HCT116 (cell line): ENCODE data around the gene INF2. TPM values are rescaled to one million over a fixed set of nuclear protein-coding genes. Genes with fewer than 3 reads are reported as not detected.

Experiments used
- ATAC-seq: fragments of 200-7000 bp; cut with Tn5 transposase; 2 replicates; pipeline ENCODE4 v1.9.1; 2020; ENCODE audit warnings: mild to moderate bottlenecking, moderate library complexity
- BruUV-seq: library from RNA; stranded (reverse); fragments of 400-500 nt; replicated peaks from 2 replicates; lab custom pipeline; 2021; lab: Mats Ljungman, UMichigan
- CTCF ChIA-PET: fragments of 300-600 bp; sonication (Branson Sonifier 250); formaldehyde crosslinking; loops from one replicate; lab custom pipeline; 2021; ENCODE audit warnings: antibody characterized with exemption; lab: Charles Lee
- POLR2A ChIA-PET: fragments of 300-600, 350-600 bp; sonication (Branson Sonifier 250); formaldehyde crosslinking; loops from one replicate; lab custom pipeline; 2021; ENCODE audit warnings: antibody characterized with exemption; lab: Charles Lee
- RAD21 ChIA-PET, 2 experiments: fragments of 300-600 bp; sonication (Branson Sonifier 250); formaldehyde crosslinking; loops; one replicate each; lab custom pipeline; 2023; ENCODE audit warnings: low total read pairs in 2 of 2; ENCODE audit not compliant: uncharacterized antibody in 2 of 2, unreplicated experiment in 2 of 2, low non-redundant PET in 1 of 2; lab: Charles Lee
- DNase-seq: peaks from one replicate; pipeline ENCODE4 v3.0.0-alpha.2; 2010; ENCODE audit warnings: low read depth, low spot score
- H2AFZ ChIP-seq: fragments of 200-600 bp; shearing (Covaris generic), sonication (generic); 2 replicates; pipeline ENCODE4 v1.6.1; 2017; ENCODE audit warnings: low read depth, mixed run types, mixed read lengths, antibody characterized with exemption, low read length; ENCODE audit not compliant: poor library complexity, severe bottlenecking
- H3K27ac ChIP-seq: 2 replicates; pipeline ENCODE4 v1.5.1; 2012; ENCODE audit warnings: low read depth, low read length
- H3K27me3 ChIP-seq: fragments of 200-600 bp; sonication (generic); 2 replicates; pipeline ENCODE4 v1.6.1; 2016; ENCODE audit warnings: mixed run types, low read length, mixed read lengths; ENCODE audit not compliant: insufficient read depth
- H3K36me3 ChIP-seq, 2 experiments: fragments of 200-500 bp in 1 of 2; fragments of 200-600 bp in 1 of 2; sonication (Bioruptor generic) in 1 of 2; sonication (generic) in 1 of 2; 2 replicates each; pipeline versions ENCODE4 v1.5.1 to v1.6.1; 2014 to 2016; ENCODE audit warnings: low read length in 2 of 2, inconsistent platforms in 1 of 2, mixed read lengths in 1 of 2, mixed run types in 1 of 2; ENCODE audit not compliant: insufficient read depth in 2 of 2, control insufficient read depth in 1 of 2
- H3K4me1 ChIP-seq, 2 experiments: fragments of 200-600 bp in 1 of 2; sonication (generic) in 1 of 2; 2 replicates each; pipeline versions ENCODE4 v1.5.1 to v1.6.1; 2012 to 2017; ENCODE audit warnings: low read length in 2 of 2, inconsistent platforms in 1 of 2, mild to moderate bottlenecking in 1 of 2, mixed read lengths in 1 of 2, mixed run types in 1 of 2, moderate library complexity in 1 of 2; ENCODE audit not compliant: insufficient read depth in 2 of 2, control insufficient read depth in 1 of 2
- H3K4me2 ChIP-seq: fragments of 200-600 bp; sonication (generic); 2 replicates; pipeline ENCODE4 v1.6.1; 2017; ENCODE audit warnings: mixed run types, low read length, mixed read lengths
- H3K4me3 ChIP-seq, 2 experiments: fragments of 200-600 bp in 1 of 2; sonication (generic) in 1 of 2; replicated peaks in 1 of 2; 2 replicates each; pipeline ENCODE4 v1.5.1; 2011 to 2016; ENCODE audit warnings: low read length in 2 of 2, control low read depth in 1 of 2, low read depth in 1 of 2, mild to moderate bottlenecking in 1 of 2, mixed read lengths in 1 of 2, mixed run types in 1 of 2
- H3K79me2 ChIP-seq: fragments of 200-600 bp; sonication (generic); 2 replicates; pipeline ENCODE4 v1.6.1; 2017; ENCODE audit warnings: mild to moderate bottlenecking, mixed run types, low read length, moderate library complexity, mixed read lengths; ENCODE audit not compliant: insufficient read depth
- H3K9ac ChIP-seq: fragments of 200-600 bp; sonication (generic); 2 replicates; pipeline ENCODE4 v1.6.1; 2016; ENCODE audit warnings: low read length, mixed read lengths
- H3K9me2 ChIP-seq: fragments of 200-600 bp; sonication (generic), shearing (Covaris generic); 2 replicates; pipeline ENCODE4 v1.6.1; 2017; ENCODE audit warnings: mixed run types, mild to moderate bottlenecking, moderate library complexity; ENCODE audit not compliant: insufficient read depth
- H3K9me3 ChIP-seq, 2 experiments: fragments of 200-500 bp in 1 of 2; fragments of 200-600 bp in 1 of 2; sonication (Bioruptor generic) in 1 of 2; sonication (generic) in 1 of 2; 2 replicates each; pipeline ENCODE4 v1.6.1; 2014 to 2017; ENCODE audit warnings: low read length in 2 of 2, mixed read lengths in 2 of 2, inconsistent platforms in 1 of 2, low read depth in 1 of 2, mild to moderate bottlenecking in 1 of 2, mixed run types in 1 of 2, moderate library complexity in 1 of 2; ENCODE audit not compliant: control insufficient read depth in 1 of 2, insufficient read depth in 1 of 2
- H4K20me1 ChIP-seq: fragments of 200-600 bp; sonication (generic), shearing (Covaris generic); 2 replicates; pipeline ENCODE4 v1.6.1; 2017; ENCODE audit warnings: mixed run types, mild to moderate bottlenecking, moderate library complexity; ENCODE audit not compliant: insufficient read depth
- CTCF ChIP-seq, 3 experiments: fragments of 200-600 bp in 1 of 3; sonication (generic) in 1 of 3; IDR thresholded peaks in 2 of 3; conservative IDR thresholded peaks in 1 of 3; 2 replicates each; pipeline ENCODE4 v1.5.1; 2012 to 2017; ENCODE audit warnings: low read depth in 2 of 3, low read length in 2 of 3, antibody characterized with exemption in 1 of 3, borderline replicate concordance in 1 of 3, control low read depth in 1 of 3, mild to moderate bottlenecking in 1 of 3, mixed read lengths in 1 of 3, mixed run types in 1 of 3, moderate library complexity in 1 of 3; ENCODE audit not compliant: insufficient read depth in 1 of 3
- FOSL1 ChIP-seq: IDR thresholded peaks from 2 replicates; pipeline ENCODE4 v1.6.1; 2012; ENCODE audit warnings: low read depth
- POLR2AphosphoS5 ChIP-seq: IDR thresholded peaks from 2 replicates; pipeline ENCODE4 v1.6.1; 2011; ENCODE audit warnings: mild to moderate bottlenecking, low read depth, low read length, moderate library complexity
- SRF ChIP-seq: IDR thresholded peaks from 2 replicates; pipeline ENCODE4 v1.6.1; 2012; ENCODE audit warnings: low read depth
- YY1 ChIP-seq: IDR thresholded peaks from 2 replicates; pipeline ENCODE4 v1.6.1; 2011; ENCODE audit warnings: low read length, low read depth, moderate library complexity, mild to moderate bottlenecking; ENCODE audit not compliant: insufficient replicate concordance; ENCODE audit errors: extremely low read depth
- ZFX ChIP-seq: fragments of 450-650 bp; IDR thresholded peaks from 2 replicates; pipeline ENCODE4 v1.6.1; 2017
- intact Hi-C: fragments of 100-400 bp; cut with micrococcal nuclease; formaldehyde crosslinking; loops from 2 replicates; pipeline ENCODE4 v1.10.0; 2022
- total RNA-seq: library from RNA; stranded (reverse); gene quantifications from one replicate; pipeline ENCODE4 v1.2.1, GENCODE V29; 2021; ENCODE audit not compliant: unreplicated experiment

INF2 gene
- total RNA-seq, 1 experiment from 2014 or later: 95.8 TPM

GRCh38 chr14:104724407-104724980, 35.1 kb downstream of the INF2 start:
- Histone ChIP-seq H3K9me2 (no peaks in the 10 kb centered on the region), H3K79me2 (no peaks in the 10 kb centered on the region), H3K4me2 (peak overlapping the region; percentile 98), H4K20me1 (no peaks in the 10 kb centered on the region), H3K9ac (peak overlapping the region; percentile 71), H3K27ac (peak overlapping the region; percentile 68; the same call in 1 of the 2 replicates), H3K9me3 (no peaks in the 10 kb centered on the region), H3K4me1 (peaks cover 13 to 24% of the 10 kb centered on the region in 2 experiments), H3K27me3 (no peaks in the 10 kb centered on the region), H3K36me3 (no peaks in the 10 kb centered on the region; a peak in 1 of 4 replicates), H3K4me3 (peak overlapping the region; percentile 54 to 76), H2AFZ (no peak overlapping the region)
- ATAC-seq: peak; percentile 41
- ChIA-PET CTCF (interaction anchor here (0.7 to 1.6 kb wide), 6 partner anchors 9 to 59 kb away, joined by 3 to 5 read pairs (median 4); partner anchors contain the start of gene SIVA1), POLR2A (interaction anchor here (0.8 to 1.2 kb wide), 2 partner anchors 28 to 47 kb away, joined by 3 to 5 read pairs; partner anchors contain the start of gene SIVA1), RAD21 (no interaction called here)
- BruUV-seq: no TSS peak
- no peak for DNase-seq
- intact Hi-C loops: no loop called here
- peak; percentile 1 for TF ChIP-seq YY1
- no peak for TF ChIP-seq CTCF (IDR thresholded peaks at IDR 0.05 in 2 of 3, conservative IDR thresholded peaks at IDR 0.05 in 1 of 3; ENCODE audit: borderline replicate concordance in 1 of 3, insufficient read depth in 1 of 3, low read depth in 2 of 3, low read length in 2 of 3)

- TSS peak; percentile 41 for BruUV-seq
- no peak overlapping the region for H2AFZ ChIP-seq
- RAD21 ChIA-PET: no interaction called here
Measured at GRCh38 chr14:104724981-104725771, 35.8 kb downstream of the INF2 start.

More at GRCh38 chr14:104724981-104725771, 35.8 kb downstream of the INF2 start:
- intact Hi-C loops: no loop called here
- Histone ChIP-seq H3K9me2 (no peaks in the 10 kb centered on the region), H3K4me2 (peak overlapping the region; percentile 98), H3K79me2 (no peaks in the 10 kb centered on the region), H3K27me3 (no peaks in the 10 kb centered on the region), H3K36me3 (no peaks in the 10 kb centered on the region), H3K9ac (peak overlapping the region; percentile 71), H3K4me1 (peaks cover 13 to 24% of the 10 kb centered on the region in 2 experiments), H3K9me3 (no peaks in the 10 kb centered on the region), H3K4me3 (peak overlapping the region; percentile 54 to 76), H3K27ac (peak overlapping the region; percentile 68; the same call in 1 of the 2 replicates), H4K20me1 (no peaks in the 10 kb centered on the region)
- DNase-seq: no peak
- CTCF ChIA-PET: interaction anchor here (0.6 to 1.6 kb wide), 7 partner anchors 9 to 500 kb away, joined by 3 to 5 read pairs (median 4); partner anchors contain the start of gene SIVA1
- ATAC-seq: peak; percentile 53
- POLR2A ChIA-PET: interaction anchor here (0.8 to 1.2 kb wide), 2 partner anchors 28 to 48 kb away, joined by 3 to 5 read pairs; partner anchors contain the start of gene SIVA1
- TF ChIP-seq ZFX: no peak
- no peak for TF ChIP-seq YY1
- TF ChIP-seq POLR2AphosphoS5: 0 out of 2 replicates have a peak, but pooled peaks have one; percentile 16
- no peak for TF ChIP-seq SRF
- TF ChIP-seq CTCF (IDR thresholded peaks at IDR 0.05 in 2 of 3, conservative IDR thresholded peaks at IDR 0.05 in 1 of 3; ENCODE audit: borderline replicate concordance in 1 of 3, insufficient read depth in 1 of 3, low read depth in 2 of 3, low read length in 2 of 3): peak in 2 of 3 experiments; percentile 33 to 38; a peak in 4 of 6 replicates
- no peak for TF ChIP-seq FOSL1
